Stomach (tissue), 9 donors: ENCODE data around the gene SUMO1. TPM values are rescaled to one million over a fixed set of nuclear protein-coding genes. Genes with fewer than 3 reads are reported as not detected.
"Not testable (repeated sequence)": the region's sequence is repeated elsewhere in the genome, so short reads cannot be mapped to it uniquely, and the experiment has no call there.

Experiments
- DNase-seq, 2 donors: peaks; one replicate each; pipeline versions ENCODE4 v3.0.0 to v3.0.0-alpha.2; 2013 to 2019
- H3K27ac ChIP-seq, 5 donors: fragments of 200-600 bp in 4 of 5; sonication (generic) in 4 of 5; one replicate each; pipeline ENCODE4 v1.5.1; 2013 to 2019; ENCODE audit warnings: mild to moderate bottlenecking in 1 of 5, moderate library complexity in 1 of 5
- H3K27me3 ChIP-seq, 3 donors: fragments of 200-600 bp; sonication (generic); one replicate each; pipeline ENCODE4 v1.5.1; 2017 to 2019; ENCODE audit warnings: mixed run types in 1 of 3
- H3K36me3 ChIP-seq, 4 donors: fragments of 200-600 bp; sonication (generic); 1 replicate in 3 of 4; 2 replicates in 1 of 4; pipeline ENCODE4 v1.5.1; 2016 to 2019
- H3K4me1 ChIP-seq, 4 donors: fragments of 200-600 bp; sonication (generic); one replicate each; pipeline ENCODE4 v1.5.1; 2016 to 2019
- H3K4me3 ChIP-seq, 4 donors: fragments of 200-600 bp; sonication (generic) in 3 of 4; one replicate each; pipeline ENCODE4 v1.5.1; 2016 to 2019; ENCODE audit warnings: mild to moderate bottlenecking in 1 of 4
- H3K9me3 ChIP-seq, 4 donors: fragments of 200-600 bp; sonication (generic); one replicate each; pipeline ENCODE4 v1.5.1; 2016 to 2019
- EP300 ChIP-seq: sonication (generic); formaldehyde crosslinking; IDR thresholded peaks from one replicate; pipeline ENCODE4 v1.6.1; 2017; ENCODE audit warnings: antibody characterized with exemption
- POLR2A ChIP-seq, 4 donors: fragments of 450-650 bp; IDR thresholded peaks; one replicate each; pipeline ENCODE4 v1.6.1; 2016; ENCODE audit warnings: antibody characterized with exemption in 4 of 4, control low read depth in 2 of 4, mild to moderate bottlenecking in 1 of 4, moderate library complexity in 1 of 4
- POLR2AphosphoS5 ChIP-seq, 3 donors: sonication (generic); formaldehyde crosslinking; IDR thresholded peaks; one replicate each; pipeline ENCODE4 v1.6.1; 2016; ENCODE audit warnings: antibody characterized with exemption in 3 of 3
- WGBS, 5 donors: extraction: QIAGEN DNeasy Blood & Tissue Kit in 3 of 5; methylation state at CpG; one replicate each; pipeline versions ENCODE4 v1.1.5 to v1.1.7; 2013 to 2018; 5-methylcytosine and 5-hydroxymethylcytosine counted together
- intact Hi-C: fragments of 100-400 bp; cut with DNase I; formaldehyde crosslinking; loops from one replicate; pipeline ENCODE4 v1.15.1; 2023; ENCODE audit warnings: low total_unique reads
- polyA plus RNA-seq, 3 donors: library from polyadenylated mRNA; stranded (reverse); fragments of 200-250 nt; gene quantifications; one replicate each; pipeline ENCODE4 v1.2.3, GENCODE V29; 2013
- total RNA-seq, 5 donors: library from RNA; depleted of rRNA; stranded (reverse); fragments of >200 nt; gene quantifications; one replicate each; pipeline versions ENCODE4 v1.1.0 to v1.2.3, GENCODE V29; 2014 to 2016
- TF ChIP-seq, protein P1 (sequence below), 7 experiments: fragments of 450-650 bp in 4 of 7; fragments of 200-600 bp in 3 of 7; sonication (generic) in 3 of 7; IDR thresholded peaks; one replicate each; pipeline ENCODE4 v1.5.1; 2016 to 2019; ENCODE audit warnings: antibody characterized with exemption in 7 of 7, control low read depth in 2 of 7, mild to moderate bottlenecking in 1 of 7
- donor health status: healthy with polysubstance abuse.
- donor health status: Bipolar disorder and iron deficiency.
- donor health status: healthy.

SUMO1 gene
- total and polyA plus RNA-seq, 8 donors, result 17.8 to 118 (median 64.3) TPM

DNA sequence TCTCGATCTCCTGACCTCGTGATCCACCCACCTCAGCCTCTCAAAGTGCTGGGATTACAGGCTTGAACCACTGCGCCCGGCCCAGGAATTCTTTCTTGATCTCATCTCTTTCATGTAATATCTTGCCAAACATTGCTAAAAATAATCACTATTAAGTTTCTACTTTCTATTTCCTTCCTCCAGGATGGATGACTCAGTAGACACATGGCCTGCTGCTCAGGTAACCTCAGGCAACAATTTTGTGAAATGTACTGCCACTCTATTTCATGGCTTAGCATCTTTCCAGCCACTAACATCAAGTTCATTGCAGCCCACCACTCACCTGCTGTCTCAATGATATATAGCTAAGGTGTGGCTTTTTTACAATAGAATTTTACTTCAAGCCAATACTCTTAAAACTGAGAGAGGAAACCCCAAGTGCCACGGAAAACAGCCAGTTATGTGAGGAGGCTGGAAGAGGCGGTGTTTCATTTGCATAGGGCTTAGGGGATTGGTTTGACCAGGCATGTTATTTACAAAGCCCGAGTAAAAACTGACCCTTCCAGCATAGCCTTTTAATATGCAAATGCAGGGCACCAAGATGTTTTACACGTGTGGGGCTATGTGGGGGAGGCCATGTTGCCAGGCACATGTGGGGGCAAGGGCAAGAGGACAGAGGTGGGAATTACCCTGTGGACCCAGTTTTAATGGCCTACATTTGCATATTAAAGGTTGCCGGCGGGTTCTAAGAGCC, 11.3 kb upstream of the SUMO1 start:
- no peak overlapping the region for H3K4me3 ChIP-seq
- no peaks in the 10 kb centered on the region for H3K36me3 ChIP-seq
- no peaks in the 10 kb centered on the region for H3K27me3 ChIP-seq
- intact Hi-C loops, result no loop called here
- no peak overlapping the region for H3K27ac ChIP-seq
- no peak for DNase-seq
- TF ChIP-seq, protein P1, sequence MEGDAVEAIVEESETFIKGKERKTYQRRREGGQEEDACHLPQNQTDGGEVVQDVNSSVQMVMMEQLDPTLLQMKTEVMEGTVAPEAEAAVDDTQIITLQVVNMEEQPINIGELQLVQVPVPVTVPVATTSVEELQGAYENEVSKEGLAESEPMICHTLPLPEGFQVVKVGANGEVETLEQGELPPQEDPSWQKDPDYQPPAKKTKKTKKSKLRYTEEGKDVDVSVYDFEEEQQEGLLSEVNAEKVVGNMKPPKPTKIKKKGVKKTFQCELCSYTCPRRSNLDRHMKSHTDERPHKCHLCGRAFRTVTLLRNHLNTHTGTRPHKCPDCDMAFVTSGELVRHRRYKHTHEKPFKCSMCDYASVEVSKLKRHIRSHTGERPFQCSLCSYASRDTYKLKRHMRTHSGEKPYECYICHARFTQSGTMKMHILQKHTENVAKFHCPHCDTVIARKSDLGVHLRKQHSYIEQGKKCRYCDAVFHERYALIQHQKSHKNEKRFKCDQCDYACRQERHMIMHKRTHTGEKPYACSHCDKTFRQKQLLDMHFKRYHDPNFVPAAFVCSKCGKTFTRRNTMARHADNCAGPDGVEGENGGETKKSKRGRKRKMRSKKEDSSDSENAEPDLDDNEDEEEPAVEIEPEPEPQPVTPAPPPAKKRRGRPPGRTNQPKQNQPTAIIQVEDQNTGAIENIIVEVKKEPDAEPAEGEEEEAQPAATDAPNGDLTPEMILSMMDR (IDR thresholded peaks at IDR 0.05), result no peak
- TF ChIP-seq POLR2AphosphoS5 (IDR thresholded peaks at IDR 0.05) (no peak), POLR2A (IDR thresholded peaks at IDR 0.05) (no peak), EP300 (no peak)
- WGBS, 5 donors, result 56 to 64% (median 58%) methylated on average over 10 of the region's 10 CpGs
- H3K4me1 ChIP-seq, result no peaks in the 10 kb centered on the region
- no peaks in the 10 kb centered on the region for H3K9me3 ChIP-seq

DNA sequence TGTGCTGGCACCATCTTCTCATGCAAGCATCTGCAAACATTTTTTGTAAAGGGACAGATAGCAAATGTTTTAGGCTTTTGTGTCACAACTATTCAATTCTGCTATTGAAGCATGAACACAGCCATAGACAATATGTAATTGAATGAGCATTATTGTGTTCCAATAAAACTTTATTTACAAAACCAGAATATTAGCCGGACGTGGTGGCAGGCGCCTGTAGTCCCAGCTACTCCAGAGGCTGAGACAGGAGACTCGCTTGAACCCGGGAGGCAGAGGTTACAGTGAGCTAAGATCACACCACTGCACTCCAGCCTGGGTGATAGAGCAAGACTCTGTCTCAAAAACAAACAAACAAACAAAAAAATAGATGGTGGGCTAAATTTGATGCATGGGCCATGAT, 9.3 kb upstream of the SUMO1 start:
- H3K27ac ChIP-seq, H3K4me1 ChIP-seq, H3K36me3 ChIP-seq, DNase-seq, H3K4me3 ChIP-seq, H3K27me3 ChIP-seq, intact Hi-C loops, H3K9me3 ChIP-seq: not testable (repeated sequence)
- 94 to 98% (median 97%) methylated on average over 5 of the region's 5 CpGs for WGBS, 5 donors

DNA sequence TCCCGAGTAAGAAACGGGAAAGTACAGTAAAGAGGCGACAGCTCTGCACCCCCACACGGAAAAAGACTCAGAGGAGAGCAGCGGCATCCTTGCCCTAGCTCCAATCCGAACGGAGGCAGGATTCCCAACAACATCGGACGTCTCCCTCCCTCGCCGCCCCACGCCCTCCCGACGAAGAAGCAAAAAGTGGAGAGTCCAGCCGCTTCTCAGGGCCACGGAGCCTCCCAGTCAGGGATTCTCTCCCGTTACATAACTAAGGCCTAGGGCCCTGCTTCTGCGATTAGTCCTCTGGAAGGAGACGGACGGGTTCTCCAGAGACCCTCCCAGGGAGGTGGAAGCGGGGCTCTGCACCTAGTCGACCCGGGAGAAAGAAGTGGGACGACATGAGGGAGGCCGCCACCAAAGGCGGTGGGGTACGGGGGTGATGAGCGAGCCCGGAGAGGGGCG, 587 bp downstream of the SUMO1 start:
- H3K9me3 ChIP-seq, result no peaks in the 10 kb centered on the region
- TF ChIP-seq POLR2AphosphoS5 (IDR thresholded peaks at IDR 0.05), result no peak
- intact Hi-C loops, result no loop called here
- DNase-seq, result peak in 1 of 2 donors; percentile 70
- 0 to 1% (median 1%) methylated on average over 9 to 30 of the region's 30 CpGs for WGBS, 5 donors
- H3K36me3 ChIP-seq, result no peaks in the 10 kb centered on the region
- H3K4me3 ChIP-seq, result peak overlapping the region; percentile 84 to 99 (median 88)
- no peaks in the 10 kb centered on the region for H3K27me3 ChIP-seq
- peak overlapping the region; percentile 86 to 96 (median 90) for H3K27ac ChIP-seq
- peaks cover 19 to 52% (median 33%) of the 10 kb centered on the region in 4 donors for H3K4me1 ChIP-seq

DNA sequence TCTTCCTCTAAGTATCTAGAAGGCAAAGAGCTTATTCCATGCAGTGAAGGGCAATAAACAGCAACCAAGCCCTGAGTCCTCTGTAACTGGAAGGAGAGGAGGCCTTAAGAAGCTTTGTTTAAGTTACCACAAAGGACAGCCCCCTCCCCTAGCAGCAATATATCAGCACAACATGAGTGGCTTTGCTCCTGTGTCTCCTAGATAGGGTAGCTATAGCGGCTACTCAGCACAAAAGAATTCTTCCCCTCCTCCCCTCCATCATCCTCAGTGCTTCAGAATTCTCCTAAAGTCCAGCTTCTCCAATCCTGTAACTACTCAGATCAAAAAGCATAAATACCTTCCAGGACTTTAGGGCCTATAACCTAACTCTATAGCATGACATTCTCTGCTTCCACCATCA, 16.5 kb downstream of the SUMO1 start:
- DNase-seq, result no peak
- Histone ChIP-seq H3K9me3 (no peaks in the 10 kb centered on the region), H3K36me3 (peaks cover 7 to 46% (median 41%) of the 10 kb centered on the region in 4 donors), H3K27ac (no peak overlapping the region), H3K27me3 (no peaks in the 10 kb centered on the region), H3K4me1 (peaks cover 0 to 25% (median 7%) of the 10 kb centered on the region in 4 donors), H3K4me3 (no peak overlapping the region)
- 41 to 80% (median 75%) methylated on average over 1 of the region's 1 CpG for WGBS, 5 donors
- TF ChIP-seq EP300, result no peak
- no peak for TF ChIP-seq POLR2A (IDR thresholded peaks at IDR 0.05)
- TF ChIP-seq, protein P1 (IDR thresholded peaks at IDR 0.05), result no peak
- no peak for TF ChIP-seq POLR2AphosphoS5 (IDR thresholded peaks at IDR 0.05)
- intact Hi-C loops, result no loop called here

- Histone ChIP-seq H3K27me3 (no peaks in the 10 kb centered on the region), H3K36me3 (peaks cover 23 to 93% (median 82%) of the 10 kb centered on the region in 4 donors), H3K27ac (no peak overlapping the region), H3K9me3 (no peaks in the 10 kb centered on the region), H3K4me3 (no peak overlapping the region), H3K4me1 (no peaks in the 10 kb centered on the region)
- intact Hi-C loops, result no loop called here
- no peak for DNase-seq
- 90 to 100% (median 100%) methylated on average over 1 of the region's 1 CpG for WGBS, 5 donors
- TF ChIP-seq EP300 (no peak), POLR2AphosphoS5 (IDR thresholded peaks at IDR 0.05) (no peak), POLR2A (IDR thresholded peaks at IDR 0.05) (no peak)
- TF ChIP-seq, protein P1 (IDR thresholded peaks at IDR 0.05), result no peak
These were observed 23.2 kb downstream of the SUMO1 start for GRCh38 chr2:202215179-202215578.
